ENCODE results near the gene PUM2.
"Not testable (repeated sequence)": the region's sequence is repeated elsewhere in the genome, so short reads cannot be mapped to it uniquely, and the experiment has no call there.

DNA sequence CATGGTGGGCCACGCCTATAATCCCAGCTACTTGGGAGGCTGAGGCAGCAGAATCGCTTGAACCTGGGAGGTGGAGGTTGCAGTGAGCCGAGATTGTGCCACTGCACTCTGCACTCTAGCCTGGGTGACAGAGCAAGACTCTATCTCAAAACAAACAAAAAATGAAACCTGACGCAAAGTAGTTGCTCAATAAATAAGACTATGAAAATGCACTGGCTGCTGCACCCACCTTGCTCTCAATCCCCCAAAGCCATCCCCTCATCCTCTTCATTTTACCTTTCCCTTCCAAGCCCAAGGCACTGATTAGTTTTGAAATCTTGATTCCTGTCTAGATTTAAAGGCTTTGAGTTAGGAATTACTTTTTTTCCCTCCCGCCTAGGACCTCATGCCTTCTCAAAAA, 107.0 kb downstream of the PUM2 start:
- TF ChIP-seq, protein P1, sequence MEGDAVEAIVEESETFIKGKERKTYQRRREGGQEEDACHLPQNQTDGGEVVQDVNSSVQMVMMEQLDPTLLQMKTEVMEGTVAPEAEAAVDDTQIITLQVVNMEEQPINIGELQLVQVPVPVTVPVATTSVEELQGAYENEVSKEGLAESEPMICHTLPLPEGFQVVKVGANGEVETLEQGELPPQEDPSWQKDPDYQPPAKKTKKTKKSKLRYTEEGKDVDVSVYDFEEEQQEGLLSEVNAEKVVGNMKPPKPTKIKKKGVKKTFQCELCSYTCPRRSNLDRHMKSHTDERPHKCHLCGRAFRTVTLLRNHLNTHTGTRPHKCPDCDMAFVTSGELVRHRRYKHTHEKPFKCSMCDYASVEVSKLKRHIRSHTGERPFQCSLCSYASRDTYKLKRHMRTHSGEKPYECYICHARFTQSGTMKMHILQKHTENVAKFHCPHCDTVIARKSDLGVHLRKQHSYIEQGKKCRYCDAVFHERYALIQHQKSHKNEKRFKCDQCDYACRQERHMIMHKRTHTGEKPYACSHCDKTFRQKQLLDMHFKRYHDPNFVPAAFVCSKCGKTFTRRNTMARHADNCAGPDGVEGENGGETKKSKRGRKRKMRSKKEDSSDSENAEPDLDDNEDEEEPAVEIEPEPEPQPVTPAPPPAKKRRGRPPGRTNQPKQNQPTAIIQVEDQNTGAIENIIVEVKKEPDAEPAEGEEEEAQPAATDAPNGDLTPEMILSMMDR (IDR thresholded peaks at IDR 0.05; ENCODE audit: insufficient read depth, low read length, poor library complexity, severe bottlenecking), result not testable (repeated sequence)
- not testable (repeated sequence) for TF ChIP-seq EZH2phosphoT487 (conservative IDR thresholded peaks at IDR 0.05; ENCODE audit: low read length)
